Ovary (tissue), 3 donors: ENCODE data around the gene H2AZ2.

ENCODE experiments used
- POLR2A ChIP-seq: fragments of 450-650 bp; IDR thresholded peaks from one replicate; pipeline ENCODE4 v1.6.1; 2017; ENCODE audit warnings: antibody characterized with exemption, mild to moderate bottlenecking, moderate library complexity
- TF ChIP-seq, protein P1 (sequence below), 3 donors: fragments of 450-650 bp in 2 of 3; fragments of 200-600 bp in 1 of 3; IDR thresholded peaks; one replicate each; pipeline versions ENCODE4 v1.5.1 to v1.8.0; 2016 to 2022; ENCODE audit warnings: antibody characterized with exemption in 3 of 3, mild to moderate bottlenecking in 1 of 3
- donor health status: DM: no; HTN: no; CAD: no.

DNA sequence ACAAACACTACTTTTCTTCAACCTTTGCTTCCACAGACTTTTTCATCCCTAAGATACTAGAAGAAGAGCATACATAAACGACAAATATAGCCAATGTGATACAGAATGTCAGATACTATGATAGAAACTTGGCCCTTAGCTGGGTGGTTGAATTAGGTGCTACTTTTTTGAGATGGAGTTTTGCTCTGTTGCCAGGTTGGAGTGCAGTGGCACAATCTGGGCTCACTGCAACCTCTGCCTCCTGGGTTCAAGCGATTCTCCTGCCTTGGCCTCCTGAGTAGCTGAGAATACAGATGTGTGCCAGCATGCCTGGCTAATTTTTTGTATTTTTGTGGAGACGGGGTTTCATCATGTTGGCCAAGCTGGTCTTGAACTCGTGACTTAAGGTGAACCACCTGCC is 47.9 kb downstream of the H2AZ2 start:
- TF ChIP-seq, protein P1, sequence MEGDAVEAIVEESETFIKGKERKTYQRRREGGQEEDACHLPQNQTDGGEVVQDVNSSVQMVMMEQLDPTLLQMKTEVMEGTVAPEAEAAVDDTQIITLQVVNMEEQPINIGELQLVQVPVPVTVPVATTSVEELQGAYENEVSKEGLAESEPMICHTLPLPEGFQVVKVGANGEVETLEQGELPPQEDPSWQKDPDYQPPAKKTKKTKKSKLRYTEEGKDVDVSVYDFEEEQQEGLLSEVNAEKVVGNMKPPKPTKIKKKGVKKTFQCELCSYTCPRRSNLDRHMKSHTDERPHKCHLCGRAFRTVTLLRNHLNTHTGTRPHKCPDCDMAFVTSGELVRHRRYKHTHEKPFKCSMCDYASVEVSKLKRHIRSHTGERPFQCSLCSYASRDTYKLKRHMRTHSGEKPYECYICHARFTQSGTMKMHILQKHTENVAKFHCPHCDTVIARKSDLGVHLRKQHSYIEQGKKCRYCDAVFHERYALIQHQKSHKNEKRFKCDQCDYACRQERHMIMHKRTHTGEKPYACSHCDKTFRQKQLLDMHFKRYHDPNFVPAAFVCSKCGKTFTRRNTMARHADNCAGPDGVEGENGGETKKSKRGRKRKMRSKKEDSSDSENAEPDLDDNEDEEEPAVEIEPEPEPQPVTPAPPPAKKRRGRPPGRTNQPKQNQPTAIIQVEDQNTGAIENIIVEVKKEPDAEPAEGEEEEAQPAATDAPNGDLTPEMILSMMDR (IDR thresholded peaks at IDR 0.05) = no peak
- no peak for TF ChIP-seq POLR2A
